Measurements from ENCODE around the gene AURKAIP1. TPM values are rescaled to one million over a fixed set of nuclear protein-coding genes. Genes with fewer than 3 reads are reported as not detected.
"Not testable (repeated sequence)": the region's sequence is repeated elsewhere in the genome, so short reads cannot be mapped to it uniquely, and the experiment has no call there.

Gene AURKAIP1
- total RNA-seq, 1 donor from 2014 or later: 258 TPM

- no peak overlapping the region for H3K4me3 ChIP-seq (ENCODE audit: low read depth, low read length)
- DNase-seq (ENCODE audit: low read depth): no peak
- TF ChIP-seq CTCF (conservative IDR thresholded peaks at IDR 0.05; ENCODE audit: low read depth, low read length): no peak
Measured at GRCh38 chr1:1420654-1421141, 45.7 kb upstream of the AURKAIP1 start.

GRCh38 chr1:1419813-1420653 is 45.0 kb upstream of the AURKAIP1 start:
- H3K4me3 ChIP-seq (ENCODE audit: low read depth, low read length): no peak overlapping the region
- no peak for TF ChIP-seq CTCF (conservative IDR thresholded peaks at IDR 0.05; ENCODE audit: low read depth, low read length)
- DNase-seq (ENCODE audit: low read depth): no peak

- H3K4me3 ChIP-seq (ENCODE audit: low read depth, low read length): no peak overlapping the region
- TF ChIP-seq CTCF (conservative IDR thresholded peaks at IDR 0.05; ENCODE audit: low read depth, low read length): no peak
- no peak for DNase-seq (ENCODE audit: low read depth)
Measured at GRCh38 chr1:1419363-1419812, 44.4 kb upstream of the AURKAIP1 start.

GRCh38 chr1:1418464-1419362 is 43.7 kb upstream of the AURKAIP1 start:
- no peak overlapping the region for H3K4me3 ChIP-seq (ENCODE audit: low read depth, low read length)
- no peak for DNase-seq (ENCODE audit: low read depth)
- no peak for TF ChIP-seq CTCF (conservative IDR thresholded peaks at IDR 0.05; ENCODE audit: low read depth, low read length)

- not testable (repeated sequence) for H3K4me3 ChIP-seq (ENCODE audit: low read depth, low read length); DNase-seq (ENCODE audit: low read depth)
Measured at GRCh38 chr1:1417825-1418463, 42.9 kb upstream of the AURKAIP1 start.

- H3K4me3 ChIP-seq (ENCODE audit: low read depth, low read length); DNase-seq (ENCODE audit: low read depth): not testable (repeated sequence)
Measured at GRCh38 chr1:1417396-1417795, 42.4 kb upstream of the AURKAIP1 start.

GRCh38 chr1:1415751-1416150 is 40.7 kb upstream of the AURKAIP1 start:
- H3K4me3 ChIP-seq (ENCODE audit: low read depth, low read length): no peak overlapping the region
- no peak for TF ChIP-seq CTCF (conservative IDR thresholded peaks at IDR 0.05; ENCODE audit: low read depth, low read length)
- DNase-seq (ENCODE audit: low read depth): no peak

GRCh38 chr1:1412311-1412902 is 37.4 kb upstream of the AURKAIP1 start:
- not testable (repeated sequence) for DNase-seq (ENCODE audit: low read depth); H3K4me3 ChIP-seq (ENCODE audit: low read depth, low read length)

Measured in epithelial cell of proximal tubule (primary cell).